GM19452 (cell line): ENCODE results near the gene NELL1.

Source experiments
- ATAC-seq: cut with Tn5 transposase; IDR thresholded peaks from one replicate; pipeline ENCODE4 v1.9.1; 2021; ENCODE audit not compliant: unreplicated experiment

NELL1 gene

GRCh38 chr11:21307874-21308273, 638.5 kb downstream of the NELL1 start:
- ATAC-seq: no peak

- ATAC-seq: no peak
Observed at GRCh38 chr11:21316591-21316990, 647.2 kb downstream of the NELL1 start.

GRCh38 chr11:21321072-21321471, 651.7 kb downstream of the NELL1 start:
- ATAC-seq: no peak

- ATAC-seq: no peak
Observed at GRCh38 chr11:21321530-21321929, 652.1 kb downstream of the NELL1 start.

GRCh38 chr11:21323617-21324016, 654.2 kb downstream of the NELL1 start:
- ATAC-seq: no peak

- no peak for ATAC-seq
Observed at GRCh38 chr11:21343204-21343603, 673.8 kb downstream of the NELL1 start.

GRCh38 chr11:21346361-21346760, 677.0 kb downstream of the NELL1 start:
- ATAC-seq: no peak

GRCh38 chr11:21350613-21351012, 681.2 kb downstream of the NELL1 start:
- ATAC-seq: no peak

- no peak for ATAC-seq
Observed at GRCh38 chr11:21353425-21353824, 684.0 kb downstream of the NELL1 start.

- ATAC-seq: no peak
Observed at GRCh38 chr11:21364866-21365624, 695.7 kb downstream of the NELL1 start.

GRCh38 chr11:21369947-21370346, 700.6 kb downstream of the NELL1 start:
- ATAC-seq: no peak

GRCh38 chr11:21371044-21371443, 701.7 kb downstream of the NELL1 start:
- ATAC-seq: no peak

- no peak for ATAC-seq
Observed at GRCh38 chr11:21372672-21373071, 703.3 kb downstream of the NELL1 start.

- no peak for ATAC-seq
Observed at GRCh38 chr11:21374376-21374775, 705.0 kb downstream of the NELL1 start.

- no peak for ATAC-seq
Observed at GRCh38 chr11:21385669-21386440, 716.5 kb downstream of the NELL1 start.

GRCh38 chr11:21390430-21390829, 721.0 kb downstream of the NELL1 start:
- ATAC-seq: no peak

GRCh38 chr11:21396342-21397008, 727.1 kb downstream of the NELL1 start:
- ATAC-seq: no peak

- no peak for ATAC-seq
Observed at GRCh38 chr11:21398195-21398594, 728.8 kb downstream of the NELL1 start.

- no peak for ATAC-seq
Observed at GRCh38 chr11:21401496-21401895, 732.1 kb downstream of the NELL1 start.

GRCh38 chr11:21402274-21402673, 732.9 kb downstream of the NELL1 start:
- ATAC-seq: no peak

GRCh38 chr11:21403069-21403468, 733.7 kb downstream of the NELL1 start:
- ATAC-seq: no peak

GRCh38 chr11:21405422-21405821, 736.0 kb downstream of the NELL1 start:
- ATAC-seq: no peak
